Gastrocnemius medialis (tissue), 4 donors: ENCODE measurements around the gene EWSR1.

Experiments used
- CTCF ChIP-seq, 5 experiments: fragments of 450-650 bp in 3 of 5; fragments of 200-600 bp in 2 of 5; sonication (generic) in 2 of 5; IDR thresholded peaks in 4 of 5; conservative IDR thresholded peaks in 1 of 5; 1 replicate in 4 of 5; 2 replicates in 1 of 5; pipeline ENCODE4 v1.5.1; 2016 to 2019; ENCODE audit warnings: antibody characterized with exemption in 5 of 5, mild to moderate bottlenecking in 3 of 5, moderate library complexity in 3 of 5
- POLR2A ChIP-seq, 2 donors: fragments of 450-650 bp; IDR thresholded peaks; one replicate each; pipeline ENCODE4 v1.6.1; 2017; ENCODE audit warnings: antibody characterized with exemption in 2 of 2, mild to moderate bottlenecking in 2 of 2, moderate library complexity in 2 of 2

- TF ChIP-seq POLR2A (IDR thresholded peaks at IDR 0.05) (no peak), CTCF (IDR thresholded peaks at IDR 0.05 in 4 of 5, conservative IDR thresholded peaks at IDR 0.05 in 1 of 5) (no peak)
Measured at GRCh38 chr22:29323641-29324040, 55.6 kb downstream of the EWSR1 start.
